ENCODE measurements around the gene ELK1.

- TF ChIP-seq CTCF (IDR thresholded peaks at IDR 0.05), result no peak
- TF ChIP-seq POLR2A (IDR thresholded peaks at IDR 0.05), result no peak
Observed at GRCh38 chrX:47614618-47615017, 35.7 kb downstream of the ELK1 start.

Measured in thyroid gland (tissue), 4 donors.